ENCODE measurements around the gene MPZL2. TPM values are rescaled to one million over a fixed set of nuclear protein-coding genes. Genes with fewer than 3 reads are reported as not detected.

Gene MPZL2
- total RNA-seq, 2 donors from 2014 or later: 58.8 to 114 TPM

GRCh38 chr11:118275176-118275575, 11.1 kb upstream of the MPZL2 start:
- Histone ChIP-seq H3K4me3 (no peak overlapping the region), H3K36me3 (no peaks in the 10 kb centered on the region), H3K9ac (ENCODE audit: low read depth in 2 of 2, low read length in 2 of 2) (no peak overlapping the region), H3K27ac (no peak overlapping the region), H3K27me3 (no peaks in the 10 kb centered on the region), H3K4me1 (no peaks in the 10 kb centered on the region), H3K9me3 (no peaks in the 10 kb centered on the region)
- intact Hi-C loops (cut with DNase I): no loop called here
- no peak for TF ChIP-seq CTCF (IDR thresholded peaks at IDR 0.05)
- DNase-seq: no peak

GRCh38 chr11:118274186-118274585, 10.1 kb upstream of the MPZL2 start:
- peak overlapping the region; percentile 49 for H3K27ac ChIP-seq
- intact Hi-C loops (cut with DNase I): no loop called here
- no peaks in the 10 kb centered on the region for H3K4me1 ChIP-seq
- H3K9me3 ChIP-seq: no peaks in the 10 kb centered on the region
- TF ChIP-seq CTCF (IDR thresholded peaks at IDR 0.05): no peak
- no peak overlapping the region for H3K4me3 ChIP-seq
- DNase-seq: no peak
- no peaks in the 10 kb centered on the region for H3K27me3 ChIP-seq
- peak overlapping the region in 1 of 2 donors; percentile 21 for H3K9ac ChIP-seq (ENCODE audit: low read depth in 2 of 2, low read length in 2 of 2)
- no peaks in the 10 kb centered on the region for H3K36me3 ChIP-seq

- Histone ChIP-seq H3K4me1 (no peaks in the 10 kb centered on the region), H3K4me3 (no peak overlapping the region), H3K9me3 (no peaks in the 10 kb centered on the region), H3K27ac (no peak overlapping the region), H3K9ac (ENCODE audit: low read depth in 2 of 2, low read length in 2 of 2) (peak overlapping the region in 1 of 2 donors; percentile 26), H3K36me3 (no peaks in the 10 kb centered on the region), H3K27me3 (no peaks in the 10 kb centered on the region)
- DNase-seq: peak; percentile 61
- TF ChIP-seq CTCF (IDR thresholded peaks at IDR 0.05): no peak
- intact Hi-C loops (cut with DNase I): no loop called here
These were observed 7.9 kb upstream of the MPZL2 start for GRCh38 chr11:118272001-118272400.

- Histone ChIP-seq H3K9ac (ENCODE audit: low read depth in 2 of 2, low read length in 2 of 2) (no peak overlapping the region), H3K4me1 (no peaks in the 10 kb centered on the region), H3K27me3 (no peaks in the 10 kb centered on the region), H3K9me3 (no peaks in the 10 kb centered on the region), H3K27ac (no peak overlapping the region), H3K4me3 (no peak overlapping the region), H3K36me3 (no peaks in the 10 kb centered on the region)
- no peak for DNase-seq
- TF ChIP-seq CTCF (IDR thresholded peaks at IDR 0.05): no peak
- intact Hi-C loops (cut with DNase I): no loop called here
These were observed 3.4 kb upstream of the MPZL2 start for GRCh38 chr11:118267486-118267885.

- TF ChIP-seq CTCF (IDR thresholded peaks at IDR 0.05): no peak
- H3K4me1 ChIP-seq: no peaks in the 10 kb centered on the region
- H3K4me3 ChIP-seq: no peak overlapping the region
- H3K9me3 ChIP-seq: no peaks in the 10 kb centered on the region
- peak overlapping the region; percentile 91 for H3K27ac ChIP-seq
- peak; percentile 89 for DNase-seq
- no peaks in the 10 kb centered on the region for H3K36me3 ChIP-seq
- H3K27me3 ChIP-seq: no peaks in the 10 kb centered on the region
- intact Hi-C loops (cut with DNase I): no loop called here
- peak overlapping the region in 1 of 2 donors; percentile 86 for H3K9ac ChIP-seq (ENCODE audit: low read depth in 2 of 2, low read length in 2 of 2)
These were observed 1.9 kb upstream of the MPZL2 start for GRCh38 chr11:118265954-118266353.

Measured in colonic mucosa (tissue), 4 donors.